ENCODE measurements around the gene NUP210L.

NUP210L gene

DNA sequence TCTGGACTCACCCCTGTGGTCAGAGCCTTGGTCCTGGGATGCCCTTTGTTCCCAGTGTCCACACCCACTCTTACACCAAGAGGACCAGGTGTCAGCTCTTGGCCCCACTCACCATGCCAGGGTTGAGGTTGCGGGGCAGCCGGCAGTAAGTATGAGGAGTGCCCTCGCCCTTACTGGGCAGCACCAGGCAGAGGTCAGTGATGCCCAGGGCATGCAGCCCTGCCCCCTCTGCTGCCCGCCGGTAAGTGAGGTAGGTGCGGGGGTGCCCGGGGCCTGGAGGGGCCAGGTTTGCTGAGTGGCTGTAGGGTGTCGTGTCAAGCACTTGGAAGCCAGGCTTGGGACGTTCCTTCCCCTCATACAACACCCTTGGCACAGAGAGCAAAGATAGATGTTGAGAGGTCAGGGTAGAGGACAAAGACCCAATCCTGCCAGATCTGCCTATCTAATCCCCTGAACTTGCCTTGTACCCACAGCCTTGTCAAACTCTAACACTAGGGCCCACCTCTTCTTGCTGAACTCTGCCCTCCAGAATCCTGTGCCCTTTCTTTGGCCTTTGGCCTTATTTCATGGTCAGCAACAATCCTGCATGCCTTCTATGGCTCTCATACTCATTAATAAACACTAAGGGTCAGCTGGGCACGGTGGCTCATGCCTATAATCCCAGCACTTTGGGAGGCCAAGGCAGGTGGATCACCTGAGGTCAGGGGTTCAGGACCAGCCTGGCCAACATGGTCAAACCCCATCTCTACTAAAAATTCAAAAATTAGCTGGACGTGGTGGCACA is 211.9 kb downstream of the NUP210L start:
- no peak for FAIRE-seq

All from A204.1 (cell line).